Ishikawa (cell line): ENCODE results near the gene NFS1.

Experiments used
- CEBPB ChIP-seq: IDR thresholded peaks from 2 replicates; pipeline ENCODE4 v1.6.1; 2012
- CREB1 ChIP-seq: IDR thresholded peaks from 2 replicates; pipeline ENCODE4 v1.6.1; 2012; ENCODE audit warnings: low read depth
- EGR1 ChIP-seq: IDR thresholded peaks from 2 replicates; pipeline ENCODE4 v1.6.1; 2012
- EP300 ChIP-seq: IDR thresholded peaks from 2 replicates; pipeline ENCODE4 v1.6.1; 2012; ENCODE audit warnings: borderline replicate concordance
- FOXM1 ChIP-seq: IDR thresholded peaks from 2 replicates; pipeline ENCODE4 v1.6.1; 2012; ENCODE audit warnings: low read depth, borderline replicate concordance
- MAX ChIP-seq: IDR thresholded peaks from 2 replicates; pipeline ENCODE4 v1.6.1; 2012
- NFIC ChIP-seq: IDR thresholded peaks from 2 replicates; pipeline ENCODE4 v1.6.1; 2012
- RAD21 ChIP-seq: IDR thresholded peaks from 2 replicates; pipeline ENCODE4 v1.6.1; 2012; ENCODE audit warnings: low read depth
- REST ChIP-seq: IDR thresholded peaks from 2 replicates; pipeline ENCODE4 v1.6.1; 2012; ENCODE audit warnings: low read depth, mild to moderate bottlenecking
- TAF1 ChIP-seq: IDR thresholded peaks from 2 replicates; pipeline ENCODE4 v1.6.1; 2012; ENCODE audit warnings: low read depth, mild to moderate bottlenecking
- TCF12 ChIP-seq: IDR thresholded peaks from 2 replicates; pipeline ENCODE4 v1.6.1; 2012; ENCODE audit warnings: low read depth
- TEAD4 ChIP-seq: IDR thresholded peaks from 2 replicates; pipeline ENCODE4 v1.6.1; 2012
- USF1 ChIP-seq: IDR thresholded peaks from 2 replicates; pipeline ENCODE4 v1.6.1; 2012
- YY1 ChIP-seq: IDR thresholded peaks from 2 replicates; pipeline ENCODE4 v1.6.1; 2012; ENCODE audit warnings: low read depth
- ZBTB7A ChIP-seq: IDR thresholded peaks from 2 replicates; pipeline ENCODE4 v1.6.1; 2012; ENCODE audit warnings: low read depth

The NFS1 gene

GRCh38 chr20:35702051-35702823, 3.1 kb upstream of the NFS1 start:
- no peak for TF ChIP-seq YY1
- no peak for TF ChIP-seq FOXM1
- no peak for TF ChIP-seq EP300
- TF ChIP-seq CREB1: no peak
- no peak for TF ChIP-seq USF1
- TF ChIP-seq REST: no peak
- no peak for TF ChIP-seq TEAD4
- no peak for TF ChIP-seq CEBPB
- no peak for TF ChIP-seq TCF12
- no peak for TF ChIP-seq RAD21
- TF ChIP-seq TAF1: no peak
- no peak for TF ChIP-seq NFIC
- TF ChIP-seq ZBTB7A: no peak
- no peak for TF ChIP-seq EGR1
- no peak for TF ChIP-seq MAX

- no peak for TF ChIP-seq EP300
- TF ChIP-seq FOXM1: no peak
- no peak for TF ChIP-seq USF1
- no peak for TF ChIP-seq TCF12
- TF ChIP-seq YY1: no peak
- TF ChIP-seq RAD21: no peak
- TF ChIP-seq ZBTB7A: no peak
- no peak for TF ChIP-seq NFIC
- TF ChIP-seq TAF1: no peak
- TF ChIP-seq REST: no peak
Measured at GRCh38 chr20:35700625-35701148, 1.5 kb upstream of the NFS1 start.

GRCh38 chr20:35699957-35700624, 939 bp upstream of the NFS1 start:
- TF ChIP-seq CEBPB: no peak
- no peak for TF ChIP-seq YY1
- TF ChIP-seq MAX: no peak
- no peak for TF ChIP-seq TCF12

- no peak for TF ChIP-seq TAF1
- TF ChIP-seq EP300: no peak
- no peak for TF ChIP-seq TEAD4
- no peak for TF ChIP-seq REST
- TF ChIP-seq MAX: no peak
- no peak for TF ChIP-seq ZBTB7A
- TF ChIP-seq USF1: no peak
- no peak for TF ChIP-seq YY1
- no peak for TF ChIP-seq EGR1
- no peak for TF ChIP-seq FOXM1
- TF ChIP-seq RAD21: no peak
- no peak for TF ChIP-seq CEBPB
- no peak for TF ChIP-seq TCF12
- no peak for TF ChIP-seq NFIC
- TF ChIP-seq CREB1: no peak
Measured at GRCh38 chr20:35698298-35699126, 640 bp downstream of the NFS1 start.
